HEK293 (cell line): ENCODE data around the gene OSBPL10.

Source experiments
- CTCF ChIA-PET: fragments of 350-600 bp; formaldehyde crosslinking; extraction: SDS; loops from one replicate; lab custom pipeline; 2021; ENCODE audit warnings: antibody characterized with exemption; lab: Yijun Ruan, JAX
- POLR2A ChIA-PET: fragments of 300-600 bp; formaldehyde crosslinking; extraction: SDS; loops from one replicate; lab custom pipeline; 2020; ENCODE audit warnings: antibody characterized with exemption, inconsistent platforms; lab: Yijun Ruan, JAX
- H3K27ac ChIP-seq: fragments of 200-500 bp; sonication (Bioruptor generic); 2 replicates; pipeline ENCODE4 v1.5.1; 2014; ENCODE audit warnings: low read depth, low read length, control low read depth, inconsistent platforms; ENCODE audit errors: extremely low read depth
- H3K36me3 ChIP-seq, 2 experiments: fragments of 200-500 bp in 1 of 2; sonication (Bioruptor generic) in 1 of 2; 1 replicate in 1 of 2; 2 replicates in 1 of 2; pipeline ENCODE4 v1.5.1; 2014 to 2017; ENCODE audit warnings: inconsistent platforms in 2 of 2, low read length in 2 of 2; ENCODE audit not compliant: control insufficient read depth in 2 of 2, insufficient read depth in 1 of 2
- H3K4me1 ChIP-seq: fragments of 200-500 bp; sonication (Bioruptor generic); 2 replicates; pipeline ENCODE4 v1.5.1; 2014; ENCODE audit warnings: mild to moderate bottlenecking, low read length, inconsistent platforms; ENCODE audit not compliant: control insufficient read depth, insufficient read depth
- H3K4me3 ChIP-seq: 2 replicates; pipeline ENCODE4 v1.5.1; 2011; ENCODE audit warnings: low read depth, mild to moderate bottlenecking, control low read depth, low read length, moderate library complexity
- H3K9me3 ChIP-seq: fragments of 200-500 bp; sonication (Bioruptor generic); 2 replicates; pipeline ENCODE4 v1.5.1; 2014; ENCODE audit warnings: low read depth, low read length, inconsistent platforms; ENCODE audit not compliant: control insufficient read depth, insufficient read depth
- HIC1 ChIP-seq: fragments of 450-650 bp; formaldehyde crosslinking; IDR thresholded peaks from 2 replicates; pipeline ENCODE4 v1.5.1; 2016; ENCODE audit warnings: missing biosample characterization, missing genetic modification characterization
- MZF1 ChIP-seq: fragments of 450-650 bp; formaldehyde crosslinking; IDR thresholded peaks from 2 replicates; pipeline ENCODE4 v1.5.1; 2017; ENCODE audit warnings: missing biosample characterization, missing genetic modification characterization, borderline replicate concordance
- PBX3 ChIP-seq: sonication (generic); formaldehyde crosslinking; IDR thresholded peaks from 2 replicates; pipeline ENCODE4 v1.8.1; 2022; ENCODE audit warnings: mild to moderate bottlenecking, moderate library complexity, missing genetic modification reagents
- SP3 ChIP-seq: fragments of 450-650 bp; formaldehyde crosslinking; IDR thresholded peaks from 2 replicates; pipeline ENCODE4 v1.5.1; 2016; ENCODE audit warnings: missing biosample characterization, missing genetic modification characterization
- ZFP37 ChIP-seq: fragments of 450-650 bp; formaldehyde crosslinking; IDR thresholded peaks from 2 replicates; pipeline ENCODE4 v1.5.1; 2016; ENCODE audit warnings: missing biosample characterization, missing genetic modification characterization
- ZIC2 ChIP-seq: fragments of 450-650 bp; formaldehyde crosslinking; IDR thresholded peaks from 2 replicates; pipeline ENCODE4 v1.5.1; 2016; ENCODE audit warnings: missing biosample characterization, missing genetic modification characterization
- ZNF23 ChIP-seq: fragments of 450-650 bp; formaldehyde crosslinking; IDR thresholded peaks from 2 replicates; pipeline ENCODE4 v1.5.1; 2016; ENCODE audit warnings: missing biosample characterization, missing genetic modification characterization, borderline replicate concordance
- ZNF354C ChIP-seq: fragments of 450-650 bp; formaldehyde crosslinking; IDR thresholded peaks from 2 replicates; pipeline ENCODE4 v1.5.1; 2016; ENCODE audit warnings: missing biosample characterization, missing genetic modification characterization, low read depth, borderline replicate concordance
- ZNF488 ChIP-seq: fragments of 450-650 bp; formaldehyde crosslinking; IDR thresholded peaks from 2 replicates; pipeline ENCODE4 v1.5.1; 2016; ENCODE audit warnings: missing biosample characterization, missing genetic modification characterization
- ZNF521 ChIP-seq: fragments of 450-650 bp; formaldehyde crosslinking; IDR thresholded peaks from 2 replicates; pipeline ENCODE4 v1.5.1; 2017; ENCODE audit warnings: missing biosample characterization, mild to moderate bottlenecking, missing genetic modification characterization
- ZNF555 ChIP-seq: fragments of 450-650 bp; formaldehyde crosslinking; conservative IDR thresholded peaks from 2 replicates; pipeline ENCODE4 v1.5.1; 2017; ENCODE audit warnings: missing biosample characterization, mild to moderate bottlenecking, missing genetic modification characterization, inconsistent platforms
- ZNF585B ChIP-seq: fragments of 450-650 bp; formaldehyde crosslinking; IDR thresholded peaks from 2 replicates; pipeline ENCODE4 v1.5.1; 2016; ENCODE audit warnings: missing biosample characterization, missing genetic modification characterization
- ZNF624 ChIP-seq: fragments of 450-650 bp; formaldehyde crosslinking; IDR thresholded peaks from 2 replicates; pipeline ENCODE4 v1.5.1; 2017; ENCODE audit warnings: missing biosample characterization, missing genetic modification characterization
- ZNF692 ChIP-seq: fragments of 450-650 bp; formaldehyde crosslinking; IDR thresholded peaks from 2 replicates; pipeline ENCODE4 v1.5.1; 2016; ENCODE audit warnings: missing biosample characterization, missing genetic modification characterization
- ZNF777 ChIP-seq: fragments of 450-650 bp; formaldehyde crosslinking; IDR thresholded peaks from 2 replicates; pipeline ENCODE4 v1.5.1; 2017; ENCODE audit warnings: missing biosample characterization, missing genetic modification characterization, borderline replicate concordance

The OSBPL10 gene

GRCh38 chr3:31723701-31724100 is 257.4 kb downstream of the OSBPL10 start (continued):
- TF ChIP-seq ZNF488 (tag by site-specific recombination) (no peak), HIC1 (tag by site-specific recombination) (no peak)
- TF ChIP-seq, all 188 proteins: peak for 0

- CTCF ChIA-PET, result no interaction called here
- no peak for TF ChIP-seq ZFP37 (tag by site-specific recombination)
- no peak for TF ChIP-seq SP3 (tag by site-specific recombination)
- no peak for TF ChIP-seq PBX3 (CRISPR knock-in tag)
- POLR2A ChIA-PET, result no interaction called here
- Histone ChIP-seq H3K9me3 (no peaks in the 10 kb centered on the region), H3K4me3 (no peak overlapping the region), H3K36me3 (no peaks in the 10 kb centered on the region), H3K4me1 (no peaks in the 10 kb centered on the region), H3K27ac (no peak overlapping the region)
These were observed 259.4 kb downstream of the OSBPL10 start for GRCh38 chr3:31721676-31722075.

GRCh38 chr3:31714495-31715280 is 266.4 kb downstream of the OSBPL10 start:
- Histone ChIP-seq H3K9me3 (no peaks in the 10 kb centered on the region), H3K4me3 (no peak overlapping the region), H3K27ac (no peak overlapping the region), H3K4me1 (no peaks in the 10 kb centered on the region), H3K36me3 (no peaks in the 10 kb centered on the region)
- ChIA-PET POLR2A (no interaction called here), CTCF (no interaction called here)
- TF ChIP-seq ZNF624 (tag by site-specific recombination), result no peak
- TF ChIP-seq ZIC2 (tag by site-specific recombination), result no peak
- no peak for TF ChIP-seq ZNF555 (tag by site-specific recombination)
- no peak for TF ChIP-seq ZNF777 (tag by site-specific recombination)
- TF ChIP-seq ZNF23 (tag by site-specific recombination), result no peak

GRCh38 chr3:31713816-31714215 is 267.2 kb downstream of the OSBPL10 start:
- no peak overlapping the region for H3K4me3 ChIP-seq
- no peaks in the 10 kb centered on the region for H3K9me3 ChIP-seq
- H3K36me3 ChIP-seq, result no peaks in the 10 kb centered on the region
- H3K27ac ChIP-seq, result no peak overlapping the region
- H3K4me1 ChIP-seq, result no peaks in the 10 kb centered on the region
- CTCF ChIA-PET, result no interaction called here
- POLR2A ChIA-PET, result no interaction called here
- TF ChIP-seq ZNF585B (tag by site-specific recombination) (no peak), ZNF521 (tag by site-specific recombination) (no peak), ZNF354C (tag by site-specific recombination) (no peak), ZNF692 (tag by site-specific recombination) (no peak), MZF1 (tag by site-specific recombination) (no peak)
